NB4 (cell line): ENCODE results near the gene TNFSF13.
A peak's percentile ranks its signal among the peaks of the same experiment; 100 is the strongest.

Experiments used
- DNase-seq: peaks from one replicate; pipeline ENCODE4 v3.0.0; 2010; ENCODE audit warnings: low read depth
- H3K4me3 ChIP-seq: one replicate; pipeline ENCODE4 v1.5.1; 2011; ENCODE audit warnings: mild to moderate bottlenecking, low read depth, low read length, moderate library complexity
- MYC ChIP-seq: IDR thresholded peaks from 2 replicates; pipeline ENCODE4 v1.6.1; 2011; ENCODE audit warnings: low read depth, low read length
- POLR2A ChIP-seq: IDR thresholded peaks from 2 replicates; pipeline ENCODE4 v1.6.1; 2011; ENCODE audit warnings: mild to moderate bottlenecking; ENCODE audit not compliant: insufficient read length; ENCODE audit errors: extremely low read depth
- TF ChIP-seq, protein P1 (sequence below): IDR thresholded peaks from 2 replicates; pipeline ENCODE4 v1.6.1; 2011; ENCODE audit warnings: low read depth, low read length
- TF ChIP-seq, protein P2 (sequence below): IDR thresholded peaks from one replicate; pipeline ENCODE4 v1.5.1; 2012; ENCODE audit warnings: low read depth, low read length

The TNFSF13 gene

DNA sequence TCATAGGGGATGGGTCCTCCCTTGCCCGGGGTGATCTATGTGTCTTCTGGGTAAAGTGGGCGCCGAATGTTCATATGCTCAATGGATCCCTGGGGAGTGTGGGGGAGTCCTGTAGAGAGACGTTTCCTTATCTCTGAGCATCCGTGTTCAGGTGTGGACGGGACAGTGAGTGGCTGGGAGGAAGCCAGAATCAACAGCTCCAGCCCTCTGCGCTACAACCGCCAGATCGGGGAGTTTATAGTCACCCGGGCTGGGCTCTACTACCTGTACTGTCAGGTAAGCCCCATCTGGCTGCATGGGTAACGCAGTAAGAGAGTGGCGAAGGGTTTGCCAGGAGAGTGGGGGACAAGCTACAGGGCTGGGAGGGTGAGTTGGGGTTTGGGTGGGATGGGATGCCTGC is 1.9 kb upstream of the TNFSF13 start:
- no peak overlapping the region for H3K4me3 ChIP-seq
- no peak for DNase-seq
- TF ChIP-seq MYC = no peak
- TF ChIP-seq, protein P1, sequence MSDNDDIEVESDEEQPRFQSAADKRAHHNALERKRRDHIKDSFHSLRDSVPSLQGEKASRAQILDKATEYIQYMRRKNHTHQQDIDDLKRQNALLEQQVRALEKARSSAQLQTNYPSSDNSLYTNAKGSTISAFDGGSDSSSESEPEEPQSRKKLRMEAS = no peak
- TF ChIP-seq POLR2A = no peak
- TF ChIP-seq, protein P2, sequence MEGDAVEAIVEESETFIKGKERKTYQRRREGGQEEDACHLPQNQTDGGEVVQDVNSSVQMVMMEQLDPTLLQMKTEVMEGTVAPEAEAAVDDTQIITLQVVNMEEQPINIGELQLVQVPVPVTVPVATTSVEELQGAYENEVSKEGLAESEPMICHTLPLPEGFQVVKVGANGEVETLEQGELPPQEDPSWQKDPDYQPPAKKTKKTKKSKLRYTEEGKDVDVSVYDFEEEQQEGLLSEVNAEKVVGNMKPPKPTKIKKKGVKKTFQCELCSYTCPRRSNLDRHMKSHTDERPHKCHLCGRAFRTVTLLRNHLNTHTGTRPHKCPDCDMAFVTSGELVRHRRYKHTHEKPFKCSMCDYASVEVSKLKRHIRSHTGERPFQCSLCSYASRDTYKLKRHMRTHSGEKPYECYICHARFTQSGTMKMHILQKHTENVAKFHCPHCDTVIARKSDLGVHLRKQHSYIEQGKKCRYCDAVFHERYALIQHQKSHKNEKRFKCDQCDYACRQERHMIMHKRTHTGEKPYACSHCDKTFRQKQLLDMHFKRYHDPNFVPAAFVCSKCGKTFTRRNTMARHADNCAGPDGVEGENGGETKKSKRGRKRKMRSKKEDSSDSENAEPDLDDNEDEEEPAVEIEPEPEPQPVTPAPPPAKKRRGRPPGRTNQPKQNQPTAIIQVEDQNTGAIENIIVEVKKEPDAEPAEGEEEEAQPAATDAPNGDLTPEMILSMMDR = no peak

DNA sequence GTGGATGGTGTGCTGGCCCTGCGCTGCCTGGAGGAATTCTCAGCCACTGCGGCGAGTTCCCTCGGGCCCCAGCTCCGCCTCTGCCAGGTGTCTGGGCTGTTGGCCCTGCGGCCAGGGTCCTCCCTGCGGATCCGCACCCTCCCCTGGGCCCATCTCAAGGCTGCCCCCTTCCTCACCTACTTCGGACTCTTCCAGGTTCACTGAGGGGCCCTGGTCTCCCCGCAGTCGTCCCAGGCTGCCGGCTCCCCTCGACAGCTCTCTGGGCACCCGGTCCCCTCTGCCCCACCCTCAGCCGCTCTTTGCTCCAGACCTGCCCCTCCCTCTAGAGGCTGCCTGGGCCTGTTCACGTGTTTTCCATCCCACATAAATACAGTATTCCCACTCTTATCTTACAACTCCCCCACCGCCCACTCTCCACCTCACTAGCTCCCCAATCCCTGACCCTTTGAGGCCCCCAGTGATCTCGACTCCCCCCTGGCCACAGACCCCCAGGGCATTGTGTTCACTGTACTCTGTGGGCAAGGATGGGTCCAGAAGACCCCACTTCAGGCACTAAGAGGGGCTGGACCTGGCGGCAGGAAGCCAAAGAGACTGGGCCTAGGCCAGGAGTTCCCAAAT is 1.3 kb upstream of the TNFSF13 start:
- DNase-seq = no peak
- no peak for TF ChIP-seq MYC
- no peak for TF ChIP-seq POLR2A
- no peak overlapping the region for H3K4me3 ChIP-seq

DNA sequence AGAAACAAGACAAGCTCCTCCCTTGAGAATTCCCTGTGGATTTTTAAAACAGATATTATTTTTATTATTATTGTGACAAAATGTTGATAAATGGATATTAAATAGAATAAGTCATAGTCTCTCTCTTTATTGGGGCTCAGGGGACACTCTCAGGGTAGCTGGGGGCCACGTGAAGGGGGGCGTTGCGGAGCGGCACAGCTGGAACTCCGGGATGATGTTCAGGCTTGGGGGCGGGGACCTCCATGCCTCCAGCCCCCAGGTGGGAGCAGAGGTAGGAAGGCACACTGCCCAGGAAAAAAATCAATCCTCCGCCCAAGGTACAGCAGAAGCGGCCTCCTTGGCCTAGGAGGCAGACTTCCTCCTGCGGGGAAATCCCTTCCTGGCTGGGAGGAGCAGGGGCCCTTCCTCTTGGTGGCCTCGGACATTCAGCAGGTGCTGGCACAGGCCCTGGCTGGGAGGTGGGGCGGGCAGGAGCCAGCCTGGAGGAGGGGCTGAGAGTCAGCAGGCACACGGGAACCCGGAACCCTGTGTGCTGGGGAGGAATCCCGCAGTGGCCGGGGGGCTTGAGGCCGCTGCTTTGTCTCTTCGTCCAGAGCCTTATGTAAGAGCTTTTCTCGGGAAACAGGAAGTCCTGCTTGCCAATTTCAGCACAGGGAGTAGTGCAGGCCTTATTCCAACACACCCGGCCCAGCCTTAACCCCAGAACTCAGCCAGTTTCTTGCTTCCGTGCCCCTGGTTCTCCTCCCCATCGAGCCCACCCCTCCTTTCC is 591 bp upstream of the TNFSF13 start:
- DNase-seq = peak; percentile 91

DNA sequence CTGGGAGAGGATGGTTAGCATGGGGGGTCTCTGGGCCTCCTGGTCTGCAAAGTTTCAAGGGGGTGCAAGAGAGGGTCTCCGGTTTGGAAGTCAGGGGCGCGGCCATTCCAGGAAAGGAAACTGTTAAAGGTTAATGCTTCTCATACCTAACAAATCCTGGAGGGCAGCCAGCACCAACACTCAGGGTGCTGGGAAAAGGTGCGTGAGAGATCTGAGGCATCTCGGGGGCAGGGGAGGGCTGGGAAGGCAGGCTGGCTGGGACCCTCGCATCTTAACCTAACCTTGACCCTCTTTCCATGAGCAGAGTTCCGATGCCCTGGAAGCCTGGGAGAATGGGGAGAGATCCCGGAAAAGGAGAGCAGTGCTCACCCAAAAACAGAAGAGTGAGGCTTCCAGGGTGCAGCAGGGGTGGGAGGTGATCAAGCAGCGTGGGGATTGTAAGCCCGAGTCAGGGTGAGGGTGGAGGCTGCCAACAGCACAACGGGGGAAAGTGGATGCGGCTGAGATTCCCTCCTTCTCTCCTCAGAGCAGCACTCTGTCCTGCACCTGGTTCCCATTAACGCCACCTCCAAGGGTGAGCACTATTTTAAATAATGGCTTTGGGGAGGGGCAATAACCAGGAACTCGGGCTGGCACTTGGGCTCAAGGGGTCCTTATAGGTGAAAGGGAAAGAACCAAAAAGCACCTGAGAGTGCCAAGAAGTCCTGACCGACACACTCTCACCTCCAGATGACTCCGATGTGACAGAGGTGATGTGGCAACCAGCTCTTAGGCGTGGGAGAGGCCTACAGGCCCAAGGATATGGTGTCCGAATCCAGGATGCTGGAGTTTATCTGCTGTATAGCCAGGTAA is 996 bp downstream of the TNFSF13 start:
- DNase-seq = no peak
- H3K4me3 ChIP-seq = peak overlapping the region; percentile 21
- TF ChIP-seq MYC (no peak), POLR2A (no peak)
- TF ChIP-seq, protein P1 = no peak
- TF ChIP-seq, protein P2 = no peak

More for the DNA sequence above, 591 bp upstream of the TNFSF13 start:
- TF ChIP-seq POLR2A = peak; percentile 57
- TF ChIP-seq, protein P1 = no peak
- H3K4me3 ChIP-seq = peak overlapping the region; percentile 48

DNA sequence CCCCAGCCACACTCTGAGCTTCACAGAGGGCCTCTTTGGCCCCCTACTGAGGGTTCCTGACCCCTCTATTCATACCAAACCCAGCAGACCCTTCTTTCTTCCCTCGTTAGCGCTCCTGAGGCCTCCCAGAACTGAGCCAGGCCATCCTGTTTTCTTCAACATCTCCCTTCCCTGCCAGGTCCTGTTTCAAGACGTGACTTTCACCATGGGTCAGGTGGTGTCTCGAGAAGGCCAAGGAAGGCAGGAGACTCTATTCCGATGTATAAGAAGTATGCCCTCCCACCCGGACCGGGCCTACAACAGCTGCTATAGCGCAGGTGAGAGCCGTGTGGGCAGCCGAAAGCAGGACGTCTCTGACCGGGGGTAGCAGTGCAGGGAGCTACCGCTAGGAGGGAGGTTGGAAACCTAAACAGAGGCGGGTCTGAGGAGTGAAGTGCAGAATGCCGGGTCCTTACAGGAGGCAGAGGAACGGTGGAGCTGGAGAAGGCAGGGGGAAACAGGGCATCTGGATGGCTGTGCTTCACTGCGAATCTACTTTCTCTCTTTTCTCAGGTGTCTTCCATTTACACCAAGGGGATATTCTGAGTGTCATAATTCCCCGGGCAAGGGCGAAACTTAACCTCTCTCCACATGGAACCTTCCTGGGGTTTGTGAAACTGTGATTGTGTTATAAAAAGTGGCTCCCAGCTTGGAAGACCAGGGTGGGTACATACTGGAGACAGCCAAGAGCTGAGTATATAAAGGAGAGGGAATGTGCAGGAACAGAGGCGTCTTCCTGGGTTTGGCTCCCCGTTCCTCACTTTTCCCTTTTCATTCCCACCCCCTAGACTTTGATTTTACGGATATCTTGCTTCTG is 1.9 kb downstream of the TNFSF13 start:
- DNase-seq = no peak
- peak overlapping the region; percentile 16 for H3K4me3 ChIP-seq
- TF ChIP-seq, protein P1 = no peak
- TF ChIP-seq POLR2A (no peak), MYC (no peak)
- TF ChIP-seq, protein P2 = no peak

DNA sequence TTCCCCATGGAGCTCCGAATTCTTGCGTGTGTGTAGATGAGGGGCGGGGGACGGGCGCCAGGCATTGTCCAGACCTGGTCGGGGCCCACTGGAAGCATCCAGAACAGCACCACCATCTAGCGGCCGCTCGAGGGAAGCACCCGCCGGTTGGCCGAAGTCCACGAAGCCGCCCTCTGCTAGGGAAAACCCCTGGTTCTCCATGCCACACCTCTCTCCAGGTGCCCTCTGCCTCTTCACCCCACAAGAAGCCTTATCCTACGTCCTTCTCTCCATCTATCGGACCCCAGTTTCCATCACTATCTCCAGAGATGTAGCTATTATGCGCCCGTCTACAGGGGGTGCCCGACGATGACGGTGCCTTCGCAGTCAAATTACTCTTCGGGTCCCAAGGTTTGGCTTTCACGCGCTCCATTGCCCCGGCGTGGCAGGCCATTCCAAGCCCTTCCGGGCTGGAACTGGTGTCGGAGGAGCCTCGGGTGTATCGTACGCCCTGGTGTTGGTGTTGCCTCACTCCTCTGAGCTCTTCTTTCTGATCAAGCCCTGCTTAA is 2.6 kb downstream of the TNFSF13 start:
- TF ChIP-seq MYC (0 out of 2 replicates have a peak, but pooled peaks have one; percentile 59), POLR2A (no peak)
- TF ChIP-seq, protein P1 = 0 out of 2 replicates have a peak, but pooled peaks have one; percentile 34
- TF ChIP-seq, protein P2 = peak; percentile 42
- peak overlapping the region; percentile 65 for H3K4me3 ChIP-seq
- DNase-seq = peak; percentile 83
